CD4-positive, alpha-beta T cell treated with Interferon alpha-2 for 1 hour (primary cell): ENCODE measurements around the gene HVCN1.

Experiments
- DNase-seq, 2 donors: peaks; one replicate each; pipeline ENCODE4 v3.0.0-alpha.2; 2020 to 2022

Gene HVCN1

DNA sequence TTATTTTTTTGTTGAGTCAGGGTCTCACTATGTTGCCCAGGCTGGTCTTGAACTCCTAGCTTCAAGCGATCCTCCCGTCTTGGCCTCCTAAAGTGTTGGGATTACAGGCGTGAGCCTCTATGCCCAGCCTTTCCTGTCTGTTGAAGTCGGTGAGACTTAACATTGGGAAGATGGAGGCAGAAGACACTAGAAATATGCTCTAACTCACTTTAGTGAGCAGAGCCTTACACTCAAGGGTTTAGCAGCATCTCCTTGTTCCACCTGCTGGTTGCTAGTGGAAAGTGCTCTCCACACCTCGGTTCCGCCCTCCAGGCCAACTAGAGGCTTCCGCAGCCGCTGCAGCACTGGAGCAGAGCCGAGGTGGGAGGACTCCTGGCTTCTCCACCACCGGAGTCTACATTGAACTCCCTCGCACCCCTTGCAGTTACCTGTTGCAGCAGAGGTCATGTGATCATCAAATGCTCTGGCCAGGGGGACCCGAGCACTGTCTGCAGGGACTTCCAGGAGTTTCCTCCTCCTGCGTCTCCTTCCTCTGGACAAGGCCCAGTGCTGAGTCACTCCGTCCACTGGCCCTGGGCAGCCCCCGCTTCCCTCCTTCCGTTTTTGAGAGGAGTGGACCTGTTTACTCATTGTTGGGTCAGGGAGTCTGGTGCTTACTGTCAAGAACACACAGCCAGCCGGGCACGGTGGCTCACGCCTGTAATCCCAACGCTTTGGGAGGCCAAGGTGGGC is 9.4 kb upstream of the HVCN1 start:
- DNase-seq: peak; percentile 84 to 85

DNA sequence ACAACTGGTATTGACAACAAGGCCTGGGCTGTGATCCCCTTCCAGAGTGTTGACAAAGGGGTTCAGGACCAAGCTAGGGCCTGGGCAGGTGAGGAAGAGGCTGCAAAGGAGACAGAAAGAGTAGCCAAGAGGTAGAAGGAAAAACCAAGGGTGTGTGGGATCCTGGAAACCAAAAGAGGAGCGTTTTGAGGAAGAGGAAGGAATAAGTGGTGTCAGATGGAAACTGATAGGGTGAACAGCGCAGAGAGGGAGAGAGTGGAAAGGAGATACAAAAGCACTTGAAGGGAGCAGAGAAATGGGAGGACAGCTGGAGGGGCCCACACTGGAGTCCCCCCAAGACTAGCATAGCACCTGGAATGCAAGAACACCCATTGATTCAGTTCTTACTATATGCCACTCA is 8.3 kb upstream of the HVCN1 start:
- DNase-seq: no peak

GRCh38 chr12:110696283-110696682 is 7.4 kb upstream of the HVCN1 start:
- DNase-seq: no peak

GRCh38 chr12:110694330-110694901 is 5.5 kb upstream of the HVCN1 start:
- DNase-seq: no peak

- peak in 1 of 2 donors; percentile 27 for DNase-seq
These were observed 4.8 kb upstream of the HVCN1 start for GRCh38 chr12:110693731-110694130.

DNA sequence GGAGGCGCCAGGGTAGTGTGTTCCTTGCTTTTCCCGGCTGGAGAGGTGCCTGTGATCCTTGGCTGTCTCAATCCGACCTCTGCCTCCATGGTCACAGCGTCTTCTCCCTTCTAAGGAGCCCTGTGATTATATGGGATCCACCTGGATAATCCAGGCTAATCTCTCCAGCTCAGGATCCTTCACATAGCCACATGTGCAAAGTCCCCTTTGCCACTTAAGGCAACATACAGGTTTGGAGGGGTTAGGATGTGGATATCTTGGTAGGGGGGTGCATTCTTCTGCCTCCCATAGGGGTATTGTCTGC is 1.2 kb upstream of the HVCN1 start:
- DNase-seq: no peak

DNA sequence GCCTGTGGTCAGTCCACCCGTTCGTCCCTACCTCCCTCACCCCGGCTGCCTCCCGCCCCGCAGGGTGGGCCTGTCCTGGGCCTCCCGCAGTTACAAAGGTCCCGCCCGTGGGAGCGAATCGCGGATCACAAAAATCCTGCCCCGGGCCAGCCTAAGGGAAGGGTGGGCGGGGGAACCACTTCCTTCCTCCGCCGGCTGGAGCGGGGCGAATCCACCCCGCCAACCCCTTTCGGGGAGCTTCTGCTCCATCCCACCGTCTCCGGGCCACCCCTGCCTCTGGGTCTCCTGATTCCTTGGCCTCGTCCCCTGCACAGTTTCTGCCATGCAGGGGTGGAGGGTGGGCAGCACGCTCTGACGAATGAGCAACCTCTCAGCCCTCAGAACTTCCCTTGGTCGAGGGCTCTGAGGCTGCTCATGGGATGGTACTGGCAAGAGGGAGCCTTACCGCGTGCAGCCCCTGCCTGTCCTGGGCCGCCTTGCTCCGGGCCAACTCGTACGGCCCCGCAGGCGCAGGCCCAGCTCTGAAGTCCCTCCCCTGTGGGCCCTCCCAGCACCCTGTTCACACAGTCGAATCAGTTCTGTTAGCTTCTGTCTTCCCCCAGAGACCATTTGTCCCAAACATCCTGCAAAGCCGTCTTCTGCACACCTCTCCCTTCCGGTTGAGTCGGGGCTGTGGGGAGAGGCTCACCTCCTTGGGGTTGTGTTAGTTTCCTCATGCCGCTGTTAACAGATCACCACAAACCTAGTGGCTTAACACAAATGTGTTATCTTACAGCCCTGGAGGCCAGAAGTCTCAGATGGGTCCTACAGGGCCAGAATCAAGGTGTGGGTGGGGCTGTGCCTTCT is 589 bp upstream of the HVCN1 start:
- DNase-seq: peak; percentile 38 to 52

- DNase-seq: no peak
These were observed 1.3 kb downstream of the HVCN1 start for GRCh38 chr12:110687396-110688169.

DNA sequence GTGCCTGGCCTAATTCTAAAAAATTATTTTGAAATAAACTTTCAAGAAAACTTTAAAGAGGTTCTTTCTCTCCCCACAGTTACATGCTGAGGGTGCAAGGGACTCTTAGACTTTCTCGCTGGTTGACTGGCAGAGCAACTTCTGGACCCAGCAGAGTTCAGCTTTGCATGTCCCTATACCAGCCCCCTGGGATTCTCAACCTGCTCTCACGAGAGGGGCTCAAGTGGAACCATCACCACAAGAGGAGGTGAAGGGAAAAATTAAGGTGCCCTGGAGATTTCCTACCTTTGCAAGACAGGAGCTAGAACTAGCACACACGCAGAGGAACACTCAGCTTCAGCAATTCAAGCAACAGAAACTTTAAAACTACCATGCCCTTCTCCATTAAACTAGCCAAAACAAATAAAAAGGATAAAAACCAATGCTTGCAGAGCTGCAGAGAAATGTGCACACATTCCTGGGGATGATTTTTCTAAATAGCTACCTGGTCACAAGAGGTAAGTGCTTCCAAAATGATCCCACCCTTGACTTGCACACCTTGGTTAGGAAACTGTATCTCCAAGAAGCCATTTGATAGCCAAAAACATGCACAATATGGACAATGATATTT is 2.5 kb downstream of the HVCN1 start:
- DNase-seq: no peak

DNA sequence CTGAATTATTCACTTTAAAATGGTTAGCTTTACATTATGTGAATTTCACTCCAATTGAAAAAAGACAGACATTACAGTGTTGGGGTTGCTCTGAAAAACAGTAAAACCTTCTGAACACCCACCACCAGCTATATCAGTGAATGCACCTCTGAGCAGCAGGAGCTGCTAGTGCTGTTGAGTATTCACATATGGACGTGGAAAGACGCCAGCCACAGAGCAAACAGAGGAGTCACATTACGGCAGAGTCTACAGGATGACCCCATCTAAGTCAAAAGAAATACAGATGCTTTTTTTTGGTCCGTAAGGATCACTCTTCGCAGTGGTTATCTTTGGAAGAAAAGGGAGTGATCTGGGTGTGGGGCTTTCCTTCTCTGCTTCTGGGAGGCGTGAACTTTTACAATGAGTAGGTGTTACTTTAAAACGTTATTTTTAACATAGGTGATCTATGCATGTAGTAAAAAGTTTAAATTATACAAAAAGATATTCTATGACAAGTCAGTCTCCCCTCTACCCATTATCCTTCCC is 4.5 kb downstream of the HVCN1 start:
- DNase-seq: no peak

GRCh38 chr12:110683888-110684287 is 5.0 kb downstream of the HVCN1 start:
- DNase-seq: no peak

GRCh38 chr12:110680032-110680431 is 8.9 kb downstream of the HVCN1 start:
- DNase-seq: no peak

DNA sequence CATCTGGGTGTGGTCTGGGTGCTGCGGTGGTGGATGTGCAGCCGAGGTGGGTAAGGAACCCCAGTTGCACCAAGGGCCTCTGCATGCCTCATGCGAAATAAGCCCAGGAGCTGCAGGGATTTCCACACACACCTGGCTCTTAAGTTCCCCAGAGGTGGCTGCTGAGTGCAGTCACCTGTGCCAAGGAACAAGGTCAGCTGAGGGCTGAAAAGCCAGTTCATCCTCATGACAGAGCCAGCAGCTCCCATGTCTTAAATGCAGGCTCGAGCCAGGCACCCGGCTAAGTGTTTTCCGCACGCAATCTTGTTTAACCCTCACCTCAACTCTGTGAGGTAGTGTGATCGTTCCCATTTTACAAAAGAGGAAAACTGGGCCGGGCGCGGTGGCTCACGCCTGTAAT is 9.7 kb downstream of the HVCN1 start:
- no peak for DNase-seq

DNA sequence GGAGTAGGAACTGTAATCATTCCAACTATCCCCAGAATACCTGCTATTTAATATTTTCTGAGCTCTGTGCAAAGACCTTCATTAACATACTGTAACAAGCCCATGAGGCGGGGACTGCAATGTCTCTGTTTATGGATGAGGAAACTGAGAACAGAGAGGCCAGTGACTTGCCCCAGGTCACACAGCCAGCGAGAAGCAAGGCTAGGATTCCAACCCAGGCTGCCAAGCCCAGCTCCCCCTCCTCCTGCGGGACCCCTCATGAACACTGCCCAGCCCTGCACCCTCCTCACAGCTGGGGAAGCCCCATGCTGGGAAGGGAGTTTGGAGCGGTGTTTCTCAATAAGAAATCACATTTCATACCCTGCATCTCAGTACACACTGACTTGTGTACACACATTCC is 10.9 kb downstream of the HVCN1 start:
- DNase-seq: no peak

GRCh38 chr12:110677206-110677911 is 11.6 kb downstream of the HVCN1 start:
- no peak for DNase-seq

- no peak for DNase-seq
These were observed 12.7 kb downstream of the HVCN1 start for GRCh38 chr12:110676171-110676570.

GRCh38 chr12:110670161-110670701 is 18.7 kb downstream of the HVCN1 start:
- peak in 1 of 2 donors; percentile 38 for DNase-seq

DNA sequence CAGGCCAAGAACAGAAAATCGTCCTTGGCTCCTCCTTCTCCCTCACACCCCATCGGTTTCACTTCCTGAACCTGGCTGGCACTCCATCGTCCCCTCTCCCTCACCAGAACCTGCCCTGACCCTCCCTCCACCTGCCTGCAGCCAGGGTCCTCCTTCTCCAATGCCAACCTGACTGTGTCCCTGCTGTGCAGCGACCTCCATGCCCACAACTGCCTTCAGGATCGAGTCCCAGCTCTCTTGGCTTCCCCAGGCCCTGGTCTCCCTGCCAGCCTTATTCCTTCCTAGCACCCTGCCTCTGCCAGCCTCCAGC is 19.8 kb downstream of the HVCN1 start:
- peak in 1 of 2 donors; percentile 40 for DNase-seq

DNA sequence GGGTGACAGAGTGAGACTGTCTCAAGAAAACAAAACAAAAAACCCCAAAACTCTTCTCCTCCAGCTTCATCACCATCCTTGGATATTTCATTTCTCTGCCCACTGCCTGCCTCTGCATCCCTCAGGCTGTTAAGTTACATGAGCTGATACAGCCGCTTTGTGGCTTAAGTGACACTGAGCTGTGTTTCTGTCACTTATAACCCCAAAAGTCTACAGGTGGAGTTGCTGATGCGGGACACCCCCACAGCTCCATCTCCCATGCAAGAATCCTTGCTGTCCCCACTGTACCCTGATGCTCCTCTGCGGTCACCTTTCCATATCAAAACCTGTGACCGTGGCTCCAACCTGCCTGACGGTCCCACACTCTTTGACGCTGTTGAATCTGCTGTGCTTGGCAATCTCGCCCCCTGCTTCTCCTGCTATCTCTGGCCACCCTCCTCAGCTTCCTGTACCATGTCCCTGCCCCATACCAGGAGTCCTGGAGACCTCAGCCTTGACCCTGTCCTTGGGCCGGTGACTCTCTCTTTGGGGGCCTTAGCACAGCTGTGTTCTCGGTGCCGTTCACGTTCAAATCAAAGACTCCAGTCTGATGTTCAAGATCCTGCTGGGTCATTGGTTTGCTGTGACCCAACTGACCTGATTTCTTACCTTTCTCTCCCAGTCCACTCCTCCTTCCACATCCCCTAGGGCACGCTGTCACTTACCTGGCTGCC is 20.3 kb downstream of the HVCN1 start:
- no peak for DNase-seq

- no peak for DNase-seq
These were observed 21.2 kb downstream of the HVCN1 start for GRCh38 chr12:110667671-110668070.

DNA sequence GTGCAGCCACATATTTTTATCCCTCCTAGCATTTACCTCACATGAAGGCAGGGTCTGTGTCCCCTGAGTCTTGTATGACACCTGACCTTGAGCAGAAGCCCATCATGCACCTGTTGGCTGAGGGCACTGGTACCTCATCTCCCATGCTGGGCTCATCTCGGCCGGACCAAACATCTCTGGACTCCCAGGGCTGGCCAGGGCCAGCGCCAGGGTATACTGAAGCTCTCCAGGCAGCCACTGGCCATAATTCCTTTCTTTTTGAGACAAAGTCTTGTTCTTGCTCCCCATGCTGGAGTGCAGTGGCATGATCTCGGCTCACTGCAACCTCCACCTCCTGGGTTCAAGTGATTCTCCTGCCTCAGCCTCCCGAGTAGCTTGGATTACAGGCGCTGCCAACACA is 22.0 kb downstream of the HVCN1 start:
- DNase-seq: no peak
